Calu3 (cell line): ENCODE results near the gene CRCP. TPM values are rescaled to one million over a fixed set of nuclear protein-coding genes. Genes with fewer than 3 reads are reported as not detected.
"Not testable (repeated sequence)": the region's sequence is repeated elsewhere in the genome, so short reads cannot be mapped to it uniquely, and the experiment has no call there.

Experiments used
- BruUV-seq: library from RNA; stranded (reverse); fragments of 400-500 nt; replicated peaks from 2 replicates; lab custom pipeline; 2021; lab: Mats Ljungman, UMichigan
- CTCF ChIA-PET: fragments of 300-600 bp; sonication (Branson Sonifier 250); formaldehyde crosslinking; loops from one replicate; lab custom pipeline; 2022; ENCODE audit warnings: antibody characterized with exemption; lab: Charles Lee
- DNase-seq: peaks from one replicate; pipeline ENCODE4 v3.0.0; 2022
- H3K27ac Mint-ChIP-seq: one replicate; pipeline ENCODE4 v1.8.0; 2022; ENCODE audit warnings: mixed read lengths; ENCODE audit not compliant: unreplicated experiment
- H3K27me3 Mint-ChIP-seq: one replicate; pipeline ENCODE4 v1.8.0; 2022; ENCODE audit warnings: mixed read lengths; ENCODE audit not compliant: unreplicated experiment
- H3K36me3 Mint-ChIP-seq: one replicate; pipeline ENCODE4 v1.8.0; 2022; ENCODE audit warnings: mild to moderate bottlenecking, moderate library complexity, mixed read lengths; ENCODE audit not compliant: insufficient read depth, unreplicated experiment
- H3K4me1 Mint-ChIP-seq: one replicate; pipeline ENCODE4 v1.8.0; 2022; ENCODE audit warnings: mild to moderate bottlenecking, low read depth, mixed read lengths; ENCODE audit not compliant: unreplicated experiment
- H3K4me3 Mint-ChIP-seq: one replicate; pipeline ENCODE4 v1.8.0; 2022; ENCODE audit warnings: mild to moderate bottlenecking, low read depth, moderate library complexity, mixed read lengths; ENCODE audit not compliant: unreplicated experiment
- H3K9me3 Mint-ChIP-seq: one replicate; pipeline ENCODE4 v1.8.0; 2022; ENCODE audit warnings: low read depth, mixed read lengths; ENCODE audit not compliant: unreplicated experiment
- CTCF ChIP-seq: fragments of 200-600 bp; IDR thresholded peaks from one replicate; pipeline ENCODE4 v1.8.0; 2022; ENCODE audit warnings: antibody characterized with exemption; ENCODE audit not compliant: unreplicated experiment
- intact Hi-C: fragments of 100-400 bp; cut with micrococcal nuclease; formaldehyde crosslinking; loops from one replicate; pipeline ENCODE4 v1.10.0; 2022; ENCODE audit not compliant: unreplicated experiment
- total RNA-seq: library from RNA; stranded (reverse); gene quantifications from 2 replicates; pipeline ENCODE4 v1.2.3, GENCODE V29; 2022

CRCP gene
- total RNA-seq, 1 experiment from 2014 or later, result 30.1 TPM

- intact Hi-C loops, result loop anchor here (10.0 kb wide), 1 partner anchor 118 kb away; no protein-coding TSS in a partner anchor
- Mint-ChIP-seq H3K27ac (no peak overlapping the region), H3K27me3 (no peaks in the 10 kb centered on the region), H3K4me3 (no peak overlapping the region), H3K4me1 (no peaks in the 10 kb centered on the region), H3K36me3 (peaks cover 18% of the 10 kb centered on the region), H3K9me3 (no peaks in the 10 kb centered on the region)
- BruUV-seq, result no TSS peak
- no peak for TF ChIP-seq CTCF
- CTCF ChIA-PET, result no interaction called here
- no peak for DNase-seq
Measured at GRCh38 chr7:66152371-66153191, 37.9 kb downstream of the CRCP start.

GRCh38 chr7:66153691-66154090, 39.0 kb downstream of the CRCP start:
- no peak overlapping the region for H3K4me3 Mint-ChIP-seq
- no peak overlapping the region for H3K27ac Mint-ChIP-seq
- CTCF ChIA-PET, result no interaction called here
- no peak for TF ChIP-seq CTCF
- intact Hi-C loops, result loop anchor here (10.0 kb wide), 1 partner anchor 119 kb away; no protein-coding TSS in a partner anchor
- peaks cover 22% of the 10 kb centered on the region for H3K36me3 Mint-ChIP-seq
- H3K27me3 Mint-ChIP-seq, result no peaks in the 10 kb centered on the region
- no peaks in the 10 kb centered on the region for H3K4me1 Mint-ChIP-seq
- BruUV-seq, result no TSS peak
- H3K9me3 Mint-ChIP-seq, result no peaks in the 10 kb centered on the region
- no peak for DNase-seq

GRCh38 chr7:66156035-66156434, 41.4 kb downstream of the CRCP start:
- DNase-seq, result not testable (repeated sequence)
- CTCF ChIA-PET, result interaction anchor here (0.7 kb wide), 1 partner anchor 45 kb away, joined by 3 read pairs; no protein-coding TSS in a partner anchor
- peaks cover 22% of the 10 kb centered on the region for H3K36me3 Mint-ChIP-seq

GRCh38 chr7:66157060-66157459, 42.4 kb downstream of the CRCP start:
- CTCF ChIA-PET, result no interaction called here
- TF ChIP-seq CTCF, result no peak
- H3K27me3 Mint-ChIP-seq, result no peaks in the 10 kb centered on the region
- intact Hi-C loops, result loop anchor here (10.0 kb wide), 1 partner anchor 122 kb away; no protein-coding TSS in a partner anchor
- no peak overlapping the region for H3K4me3 Mint-ChIP-seq
- H3K9me3 Mint-ChIP-seq, result no peaks in the 10 kb centered on the region
- no TSS peak for BruUV-seq
- no peak overlapping the region for H3K27ac Mint-ChIP-seq
- H3K36me3 Mint-ChIP-seq, result peaks cover 21% of the 10 kb centered on the region
- H3K4me1 Mint-ChIP-seq, result no peaks in the 10 kb centered on the region
- no peak for DNase-seq

More at GRCh38 chr7:66156035-66156434, 41.4 kb downstream of the CRCP start:
- not testable (repeated sequence) for BruUV-seq, H3K27ac Mint-ChIP-seq, H3K27me3 Mint-ChIP-seq, H3K4me1 Mint-ChIP-seq, H3K4me3 Mint-ChIP-seq, H3K9me3 Mint-ChIP-seq
- intact Hi-C loops, result loop anchor here (10.0 kb wide), 1 partner anchor 121 kb away; no protein-coding TSS in a partner anchor
